T-cell (primary cell): ENCODE data around the gene UNC93A. TPM values are rescaled to one million over a fixed set of nuclear protein-coding genes. Genes with fewer than 3 reads are reported as not detected.
"Not testable (repeated sequence)": the region's sequence is repeated elsewhere in the genome, so short reads cannot be mapped to it uniquely, and the experiment has no call there.

Experiments
- ATAC-seq, 4 experiments: fragments of 200-7000 bp in 3 of 4; fragments of 150-1000 bp in 1 of 4; cut with Tn5 transposase; replicated peaks in 1 of 4; 1 replicate in 3 of 4; 2 replicates in 1 of 4; pipeline ENCODE4 v1.10.0; 2021; ENCODE audit warnings: moderate library complexity in 3 of 4, mild to moderate bottlenecking in 2 of 4, moderate number of reproducible peaks in 1 of 4
- CTCF ChIA-PET, 2 donors: fragments of 300-600 bp; sonication (Branson Sonifier 250); formaldehyde crosslinking; loops; one replicate each; lab custom pipeline; 2022; ENCODE audit warnings: antibody characterized with exemption in 2 of 2; lab: Charles Lee
- POLR2A ChIA-PET, 2 donors: fragments of 300-600 bp; sonication (Branson Sonifier 250); formaldehyde crosslinking; loops; one replicate each; lab custom pipeline; 2022; ENCODE audit warnings: antibody characterized with exemption in 2 of 2; lab: Charles Lee
- DNase-seq, 35 experiments: peaks; one replicate each; pipeline versions ENCODE4 v3.0.0 to v3.0.0-alpha.2; 2013 to 2023
- H3K27ac ChIP-seq: one replicate; pipeline ENCODE4 v1.5.1; 2013; ENCODE audit warnings: low read length
- H3K27me3 ChIP-seq, 2 experiments: replicated peaks in 1 of 2; 1 replicate in 1 of 2; 2 replicates in 1 of 2; pipeline versions ENCODE4 v1.6.1 to v1.7.0; 2013; ENCODE audit warnings: low read length in 1 of 2, mixed read lengths in 1 of 2; ENCODE audit not compliant: control insufficient read depth in 2 of 2, insufficient read depth in 2 of 2; ENCODE audit errors: extremely low read depth in 1 of 2
- H3K36me3 ChIP-seq, 2 donors: 1 replicate in 1 of 2; 2 replicates in 1 of 2; pipeline versions ENCODE4 v1.6.1 to v1.7.0; 2013; ENCODE audit warnings: low read length in 1 of 2; ENCODE audit not compliant: control insufficient read depth in 2 of 2, insufficient read depth in 1 of 2; ENCODE audit errors: extremely low read depth in 1 of 2
- H3K4me1 ChIP-seq, 2 experiments: 1 replicate in 1 of 2; 2 replicates in 1 of 2; pipeline versions ENCODE4 v1.6.1 to v1.7.0; 2013; ENCODE audit warnings: low read length in 2 of 2, mixed read lengths in 1 of 2; ENCODE audit not compliant: insufficient read depth in 2 of 2, control insufficient read depth in 1 of 2; ENCODE audit errors: extremely low read depth in 1 of 2
- H3K4me3 ChIP-seq, 2 donors: 1 replicate in 1 of 2; 2 replicates in 1 of 2; pipeline versions ENCODE4 v1.5.1 to v1.7.0; 2013; ENCODE audit warnings: mild to moderate bottlenecking in 2 of 2, low read length in 1 of 2, moderate library complexity in 1 of 2; ENCODE audit not compliant: control insufficient read depth in 1 of 2; ENCODE audit errors: extremely low read depth in 1 of 2
- H3K9me3 ChIP-seq: 2 replicates; pipeline ENCODE4 v1.7.0; 2013
- H3K27ac Mint-ChIP-seq, 2 donors: one replicate each; pipeline ENCODE4 v1.8.0; 2020 to 2021; ENCODE audit warnings: mild to moderate bottlenecking in 2 of 2, mixed read lengths in 2 of 2
- H3K27me3 Mint-ChIP-seq, 2 donors: one replicate each; pipeline ENCODE4 v1.8.0; 2021 to 2022; ENCODE audit warnings: mixed read lengths in 2 of 2
- H3K36me3 Mint-ChIP-seq: one replicate; pipeline ENCODE4 v1.8.0; 2021; ENCODE audit warnings: mixed read lengths
- H3K4me1 Mint-ChIP-seq, 3 donors: one replicate each; pipeline ENCODE4 v1.8.0; 2020 to 2022; ENCODE audit warnings: mixed read lengths in 3 of 3, mild to moderate bottlenecking in 1 of 3
- H3K4me3 Mint-ChIP-seq, 3 donors: one replicate each; pipeline ENCODE4 v1.8.0; 2020 to 2022; ENCODE audit warnings: mild to moderate bottlenecking in 3 of 3, mixed read lengths in 3 of 3, moderate library complexity in 3 of 3
- H3K9me3 Mint-ChIP-seq, 3 donors: one replicate each; pipeline ENCODE4 v1.8.0; 2020 to 2022; ENCODE audit warnings: mixed read lengths in 3 of 3
- WGBS: methylation state at CpG from one replicate; pipeline ENCODE4 v1.1.5; 2013; ENCODE audit warnings: missing lambda C conversion rate; ENCODE audit not compliant: insufficient coverage; 5-methylcytosine and 5-hydroxymethylcytosine counted together
- total RNA-seq, 35 experiments: library from RNA in 6 of 35; stranded (reverse) in 6 of 35; fragments of 120-200 nt in 1 of 35; gene quantifications; one replicate each; pipeline versions ENCODE4 v1.2.1 to v1.2.4 and lab custom pipeline; 2013 to 2026

The UNC93A gene
- total RNA-seq, 5 donors from 2014 or later (not counting 1 experiment from before 2014, with no cell fraction given) = not detected

DNA sequence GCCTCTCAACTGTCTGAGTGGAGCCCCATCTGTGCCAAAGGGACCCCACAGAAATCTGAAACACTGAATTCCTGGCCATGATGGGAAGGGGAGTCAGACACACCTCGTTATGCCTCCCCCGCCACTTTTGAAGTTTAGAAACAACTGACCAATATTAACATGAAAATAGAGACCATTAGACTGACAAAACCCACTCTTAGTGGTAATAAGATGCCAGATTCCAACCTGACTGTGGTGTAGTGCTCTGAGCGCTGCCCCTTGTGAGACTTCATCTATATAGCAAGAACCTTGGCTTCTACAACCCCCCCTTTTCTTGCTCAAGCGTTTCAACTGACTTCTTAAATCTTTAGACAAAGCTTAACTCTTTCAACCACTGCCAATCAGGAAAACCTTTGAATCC, 46.1 kb upstream of the UNC93A start:
- ChIA-PET CTCF (no interaction called here), POLR2A (no interaction called here)
- Mint-ChIP-seq H3K27ac (no peak overlapping the region), H3K4me3 (no peak overlapping the region), H3K36me3 (no peaks in the 10 kb centered on the region), H3K9me3 (no peaks in the 10 kb centered on the region), H3K4me1 (no peaks in the 10 kb centered on the region), H3K27me3 (peaks cover 0 to 8% of the 10 kb centered on the region in 2 donors)
- H3K4me1 ChIP-seq = no peaks in the 10 kb centered on the region
- H3K27me3 ChIP-seq = peaks cover 0 to 23% of the 10 kb centered on the region in 2 experiments
- H3K9me3 ChIP-seq = no peaks in the 10 kb centered on the region
- no peak overlapping the region for H3K27ac ChIP-seq
- no peak overlapping the region for H3K4me3 ChIP-seq
- DNase-seq (no peak), ATAC-seq (no peak)
- no peaks in the 10 kb centered on the region for H3K36me3 ChIP-seq
- 63% methylated on average over 1 of the region's 4 CpGs for WGBS

DNA sequence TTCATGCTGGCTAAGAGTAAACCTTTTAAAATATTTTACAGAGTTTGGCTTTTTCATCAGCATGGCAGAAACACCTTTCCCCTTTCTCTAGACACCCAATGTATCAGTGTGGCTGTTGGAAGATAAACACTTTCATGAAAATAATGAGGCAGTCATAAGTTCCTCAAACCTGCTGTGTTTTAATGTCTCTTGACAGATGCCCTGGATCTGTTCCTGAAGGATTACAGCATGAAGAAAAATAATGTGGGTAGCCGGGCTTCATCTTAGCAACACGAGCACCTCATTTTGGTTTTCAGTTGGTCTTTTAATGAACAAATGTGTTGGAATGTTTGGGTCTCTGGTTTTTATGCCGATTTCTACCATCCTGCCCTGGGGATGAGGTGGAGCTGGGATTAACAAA, 45.5 kb upstream of the UNC93A start:
- 100% methylated on average over 1 of the region's 3 CpGs for WGBS

DNA sequence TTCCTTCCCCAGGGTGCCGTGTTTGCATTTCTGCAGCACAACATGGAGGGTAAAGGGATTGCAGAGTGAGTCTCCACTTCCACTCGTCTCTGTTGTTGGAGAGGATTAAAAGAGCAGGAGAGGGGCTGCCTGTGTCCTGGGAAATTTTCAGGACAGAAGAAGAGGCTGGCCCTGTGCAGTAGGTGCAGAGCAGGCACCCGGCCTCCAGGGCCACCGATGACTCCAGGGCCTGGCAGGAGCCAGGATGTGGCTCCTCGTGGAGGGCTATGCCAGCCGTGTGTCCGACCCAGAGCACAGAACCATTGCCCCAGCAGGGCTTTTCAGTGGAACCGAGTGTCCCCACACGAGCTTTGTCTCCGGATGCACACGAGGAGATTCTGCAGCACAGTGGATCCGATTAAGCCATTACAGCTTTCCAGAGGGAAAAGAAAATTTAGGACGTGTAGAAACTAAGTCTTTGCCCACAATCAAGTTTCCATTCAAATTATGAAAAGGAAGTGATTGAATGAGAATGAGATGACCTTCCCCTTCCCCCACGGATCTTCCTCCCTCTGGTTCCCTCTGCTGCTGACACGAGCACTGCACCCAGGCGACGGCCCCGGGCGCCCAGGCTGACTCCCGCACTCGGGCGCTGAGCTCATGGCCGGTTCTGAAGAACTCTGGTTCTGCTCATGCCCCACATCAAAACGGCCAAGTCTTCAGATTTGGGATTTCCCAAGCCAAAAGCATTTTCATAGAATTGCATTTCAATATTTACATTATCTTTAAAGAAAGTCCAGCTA, 43.1 kb upstream of the UNC93A start:
- Histone ChIP-seq H3K9me3 (no peaks in the 10 kb centered on the region), H3K27me3 (peaks cover 0 to 26% of the 10 kb centered on the region in 2 experiments), H3K4me1 (no peaks in the 10 kb centered on the region), H3K27ac (no peak overlapping the region), H3K36me3 (no peaks in the 10 kb centered on the region), H3K4me3 (no peak overlapping the region)
- H3K27me3 Mint-ChIP-seq = peaks cover 0 to 4% of the 10 kb centered on the region in 2 donors
- H3K4me3 Mint-ChIP-seq = no peak overlapping the region
- H3K27ac Mint-ChIP-seq = no peak overlapping the region
- 68% methylated on average over 15 of the region's 24 CpGs for WGBS
- H3K9me3 Mint-ChIP-seq = no peaks in the 10 kb centered on the region
- no peak for ATAC-seq
- H3K36me3 Mint-ChIP-seq = no peaks in the 10 kb centered on the region
- H3K4me1 Mint-ChIP-seq = no peaks in the 10 kb centered on the region
- no peak for DNase-seq
- ChIA-PET POLR2A (no interaction called here), CTCF (no interaction called here)

More for the DNA sequence above, 45.5 kb upstream of the UNC93A start:
- Histone ChIP-seq H3K36me3 (no peaks in the 10 kb centered on the region), H3K27me3 (peaks cover 0 to 29% of the 10 kb centered on the region in 2 experiments), H3K27ac (no peak overlapping the region), H3K4me1 (no peaks in the 10 kb centered on the region), H3K4me3 (no peak overlapping the region), H3K9me3 (no peaks in the 10 kb centered on the region)
- no peaks in the 10 kb centered on the region for H3K4me1 Mint-ChIP-seq
- ATAC-seq = no peak
- H3K36me3 Mint-ChIP-seq = no peaks in the 10 kb centered on the region
- no peaks in the 10 kb centered on the region for H3K9me3 Mint-ChIP-seq
- ChIA-PET CTCF (interaction anchor here in 1 of 2 donors (0.6 kb wide), 1 partner anchor 105 kb away, joined by 3 read pairs; no protein-coding TSS in a partner anchor), POLR2A (no interaction called here)
- H3K27me3 Mint-ChIP-seq = peaks cover 0 to 8% of the 10 kb centered on the region in 2 donors
- no peak overlapping the region for H3K27ac Mint-ChIP-seq
- H3K4me3 Mint-ChIP-seq = no peak overlapping the region
- no peak for DNase-seq

DNA sequence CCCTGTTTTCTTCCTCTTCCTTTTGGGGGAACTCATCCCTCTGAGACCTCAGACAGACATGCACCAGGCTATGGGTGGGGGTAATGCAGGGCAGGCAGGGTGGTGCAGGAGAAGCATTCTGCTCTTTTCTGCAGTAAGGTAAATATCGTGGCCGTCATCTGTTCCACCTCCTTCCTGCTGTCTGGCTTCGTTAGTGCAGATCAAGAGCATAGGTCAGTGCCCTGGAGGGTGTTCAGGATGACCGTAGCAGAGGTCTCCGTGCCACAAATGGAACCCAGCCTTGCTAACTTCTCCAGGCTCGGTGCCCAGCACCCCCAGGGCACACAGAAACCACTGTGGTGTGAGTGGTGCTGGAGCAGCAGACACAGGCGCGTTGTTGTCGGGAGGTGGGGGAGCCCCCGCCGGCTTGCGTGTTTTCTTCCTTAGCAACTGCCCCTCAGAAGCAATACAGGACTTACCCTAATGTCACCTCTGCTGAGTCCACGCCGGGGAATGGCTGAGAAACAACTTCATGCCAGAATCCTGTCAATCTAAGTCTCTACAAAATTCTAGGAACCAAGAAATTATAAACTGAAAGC, 42.1 kb upstream of the UNC93A start:
- H3K36me3 ChIP-seq, H3K36me3 Mint-ChIP-seq, H3K27ac Mint-ChIP-seq, H3K9me3 ChIP-seq, H3K9me3 Mint-ChIP-seq, CTCF ChIA-PET, H3K27ac ChIP-seq, H3K4me1 Mint-ChIP-seq, H3K27me3 Mint-ChIP-seq, H3K4me3 ChIP-seq, H3K4me3 Mint-ChIP-seq, ATAC-seq, H3K4me1 ChIP-seq, POLR2A ChIA-PET, DNase-seq: not testable (repeated sequence)
- peaks cover 0 to 26% of the 10 kb centered on the region in 2 experiments for H3K27me3 ChIP-seq
- 75% methylated on average over 4 of the region's 14 CpGs for WGBS

DNA sequence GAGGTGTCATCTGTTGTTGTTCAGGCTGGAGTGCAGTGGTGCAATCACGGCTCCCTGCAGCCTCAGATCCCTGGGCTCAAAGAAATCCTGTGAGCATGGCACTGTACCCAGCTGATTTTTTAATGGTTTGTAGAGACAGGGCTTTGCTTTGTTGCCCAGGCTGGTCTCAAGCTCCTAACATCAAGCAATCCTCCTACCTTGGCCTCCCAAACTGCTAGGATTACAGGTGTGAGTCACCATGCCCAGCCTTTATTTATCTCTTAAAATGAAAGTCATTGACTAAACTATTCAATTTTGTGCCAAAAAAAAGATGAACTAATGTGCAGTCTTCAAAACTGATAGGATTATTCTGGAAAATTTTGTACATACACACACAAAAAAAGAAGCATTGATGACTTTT, 38.8 kb upstream of the UNC93A start:
- Histone ChIP-seq H3K4me1 (no peaks in the 10 kb centered on the region), H3K36me3 (no peaks in the 10 kb centered on the region), H3K9me3 (peaks cover 3% of the 10 kb centered on the region), H3K27ac (no peak overlapping the region), H3K27me3 (peaks cover 0 to 31% of the 10 kb centered on the region in 2 experiments), H3K4me3 (no peak overlapping the region)
- DNase-seq = no peak
- Mint-ChIP-seq H3K36me3 (no peaks in the 10 kb centered on the region), H3K27me3 (peaks cover 2 to 15% of the 10 kb centered on the region in 2 donors), H3K4me1 (no peaks in the 10 kb centered on the region), H3K27ac (no peak overlapping the region), H3K4me3 (no peak overlapping the region), H3K9me3 (peaks cover 0 to 6% (median 0%) of the 10 kb centered on the region in 3 donors)
- CTCF ChIA-PET = no interaction called here
- POLR2A ChIA-PET = no interaction called here
- no CpG with 5 or more reads among the region's 1 CpG for WGBS
- no peak for ATAC-seq

DNA sequence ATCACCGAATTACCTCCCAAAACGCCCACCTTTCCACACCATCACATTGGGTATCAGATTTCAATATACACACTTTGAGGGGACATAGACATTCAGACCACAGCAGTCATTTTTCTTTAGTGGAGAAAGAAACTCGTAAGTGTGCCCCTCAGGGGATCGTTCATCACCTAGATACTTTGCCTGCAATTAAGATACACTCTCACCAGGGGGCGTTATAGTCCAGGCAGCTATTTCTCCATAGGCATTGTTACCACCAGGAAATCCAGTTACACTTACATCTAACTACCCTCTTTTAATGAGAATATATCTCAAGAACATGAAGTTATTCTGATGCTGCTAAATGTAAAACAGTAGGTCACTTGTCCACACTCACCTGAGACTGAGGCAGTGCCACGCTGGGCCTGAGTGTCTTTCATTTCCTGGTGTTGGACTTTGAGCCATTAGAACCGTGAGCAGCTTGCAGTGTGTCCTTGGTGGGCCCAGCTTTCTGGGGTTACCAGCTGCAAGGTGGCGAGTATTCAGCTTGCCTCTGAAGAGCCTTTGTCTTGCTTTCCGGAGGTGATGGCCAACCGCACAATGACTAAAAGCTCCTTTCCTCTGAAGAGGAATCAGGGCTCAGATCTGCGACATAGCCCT, 35.1 kb upstream of the UNC93A start:
- no peak overlapping the region for H3K4me3 ChIP-seq
- H3K27ac ChIP-seq = no peak overlapping the region
- no peak overlapping the region for H3K27ac Mint-ChIP-seq
- H3K36me3 ChIP-seq = no peaks in the 10 kb centered on the region
- no peaks in the 10 kb centered on the region for H3K4me1 Mint-ChIP-seq
- H3K27me3 ChIP-seq = peaks cover 0 to 21% of the 10 kb centered on the region in 2 experiments
- 94% methylated on average over 7 of the region's 11 CpGs for WGBS
- H3K36me3 Mint-ChIP-seq = no peaks in the 10 kb centered on the region
- no peak for ATAC-seq
- peaks cover 3% of the 10 kb centered on the region for H3K9me3 ChIP-seq
- ChIA-PET CTCF (no interaction called here), POLR2A (no interaction called here)
- peaks cover 11 to 30% of the 10 kb centered on the region in 2 donors for H3K27me3 Mint-ChIP-seq
- H3K4me1 ChIP-seq = no peaks in the 10 kb centered on the region
- no peak for DNase-seq
- peaks cover 0 to 6% (median under 1%) of the 10 kb centered on the region in 3 donors for H3K9me3 Mint-ChIP-seq
- H3K4me3 Mint-ChIP-seq = no peak overlapping the region
